GM19397 (cell line): ENCODE results near the gene MPP7.

Source experiments
- ATAC-seq: cut with Tn5 transposase; IDR thresholded peaks from one replicate; pipeline ENCODE4 v1.9.1; 2021; ENCODE audit warnings: mild to moderate bottlenecking, moderate library complexity; ENCODE audit not compliant: unreplicated experiment

MPP7 gene

DNA sequence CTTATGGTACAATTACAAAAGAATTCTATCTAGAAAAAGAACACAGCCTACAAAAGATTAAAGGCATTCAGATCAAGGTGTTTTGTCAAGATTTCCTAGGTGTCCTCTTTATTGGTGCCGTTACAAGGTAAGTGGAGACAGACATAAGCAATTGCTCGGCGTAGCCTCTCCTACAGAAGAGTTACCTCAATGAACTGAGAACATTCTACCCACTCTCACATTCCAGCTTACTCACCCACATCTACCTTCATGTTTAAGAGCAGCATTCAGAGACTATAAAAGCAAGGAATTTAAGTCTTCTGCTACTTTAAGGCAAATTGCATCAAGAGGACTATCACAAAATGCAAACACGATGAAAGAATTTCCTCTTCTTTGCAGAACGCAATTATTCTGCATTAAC is 29.5 kb downstream of the MPP7 start:
- no peak for ATAC-seq

DNA sequence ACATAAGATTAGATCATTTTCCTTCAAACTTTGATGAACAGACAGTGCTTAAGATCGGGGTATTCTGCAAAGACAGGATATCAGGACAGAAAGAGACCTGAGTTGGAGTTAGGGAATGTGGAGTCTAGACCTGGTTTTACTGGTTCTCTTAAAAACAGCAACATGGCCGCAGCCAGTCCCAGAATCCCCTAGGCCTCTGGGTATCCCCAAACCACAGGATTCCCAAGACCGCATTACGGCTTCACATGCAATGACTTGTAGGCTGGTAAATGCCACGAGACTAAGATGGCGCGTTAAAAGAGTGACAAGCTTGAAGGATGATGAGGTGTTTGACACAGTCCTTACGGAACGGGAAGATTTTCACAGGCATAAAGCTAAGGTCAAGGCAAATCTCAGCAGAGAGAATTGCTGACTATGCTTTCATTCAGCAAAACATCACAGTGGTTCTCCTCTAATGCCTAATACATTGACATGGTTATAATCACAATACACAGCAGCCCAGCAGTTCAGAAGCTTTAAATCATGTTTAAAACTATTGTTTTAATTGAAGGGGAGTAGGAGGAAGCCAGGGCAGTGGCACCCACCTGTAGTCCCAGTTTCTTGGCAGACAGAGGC is 32.9 kb downstream of the MPP7 start:
- no peak for ATAC-seq

DNA sequence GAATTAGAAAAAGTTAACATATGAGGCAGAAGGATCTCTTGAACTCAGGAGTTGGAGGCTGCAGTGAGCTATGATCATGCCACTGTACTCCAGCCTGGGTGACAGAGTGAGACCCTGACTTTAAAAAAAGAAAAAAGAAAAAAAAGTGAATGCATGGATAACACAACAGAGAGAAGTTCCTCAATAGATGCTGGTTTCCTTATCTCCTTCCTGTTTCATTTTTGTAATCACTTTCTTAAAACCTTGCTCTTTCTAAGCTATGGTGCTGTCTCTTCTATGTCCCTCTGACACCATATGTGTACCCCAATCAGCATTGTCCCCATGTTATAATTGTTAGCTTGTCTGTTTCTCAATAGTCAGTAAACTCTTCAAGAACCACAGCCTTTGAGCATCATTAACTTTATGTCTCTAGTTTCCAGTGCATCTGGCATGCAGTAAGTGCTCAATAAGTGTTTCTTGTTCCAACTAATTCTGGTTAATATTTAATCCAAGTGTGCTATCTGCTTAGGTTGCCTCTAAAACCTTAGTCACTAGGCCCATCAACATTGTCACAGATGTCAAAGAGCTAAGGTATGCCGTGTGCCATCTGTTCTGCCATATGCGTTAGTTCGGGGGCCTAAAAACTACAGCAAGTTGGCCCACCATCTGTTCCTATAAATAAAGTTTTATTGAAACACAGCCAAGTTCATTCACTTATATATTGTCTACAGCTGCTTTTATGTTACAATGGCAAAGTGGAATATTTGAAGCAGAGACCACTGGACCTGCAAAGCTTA is 36.2 kb downstream of the MPP7 start:
- no peak for ATAC-seq

DNA sequence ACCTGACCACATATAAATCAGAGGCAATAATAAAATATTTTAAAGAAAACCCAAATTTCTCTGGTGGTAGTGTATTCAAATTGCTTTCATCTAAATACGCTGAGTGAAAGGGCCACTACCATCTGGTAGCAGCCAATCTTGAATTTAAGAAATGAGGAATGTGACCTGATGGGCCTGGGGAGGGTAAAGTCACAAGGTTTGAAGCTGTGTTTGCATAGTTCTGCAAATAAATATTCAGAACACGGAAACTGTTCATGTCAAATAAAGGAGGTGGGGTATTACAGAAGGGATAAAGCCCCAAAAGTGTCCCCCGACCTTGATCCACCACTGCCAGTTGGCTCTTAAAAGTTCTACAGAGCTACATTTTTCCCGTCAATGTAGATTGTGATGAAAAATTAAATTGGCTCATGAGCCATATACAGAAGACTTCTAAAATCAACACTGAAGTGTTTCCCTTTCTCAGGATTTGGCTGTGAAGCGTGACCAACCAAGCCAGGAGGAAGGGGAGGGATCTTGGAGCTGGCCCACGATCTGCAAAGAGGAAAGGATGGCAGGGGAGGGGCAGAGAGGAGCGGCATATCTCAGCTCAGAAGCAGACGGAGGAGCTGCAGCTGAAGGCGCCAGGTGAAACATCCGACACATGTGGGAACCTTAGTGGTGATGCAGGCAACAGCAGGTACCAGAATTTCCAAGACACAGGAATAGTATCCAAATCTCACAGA is 39.6 kb downstream of the MPP7 start:
- no peak for ATAC-seq

DNA sequence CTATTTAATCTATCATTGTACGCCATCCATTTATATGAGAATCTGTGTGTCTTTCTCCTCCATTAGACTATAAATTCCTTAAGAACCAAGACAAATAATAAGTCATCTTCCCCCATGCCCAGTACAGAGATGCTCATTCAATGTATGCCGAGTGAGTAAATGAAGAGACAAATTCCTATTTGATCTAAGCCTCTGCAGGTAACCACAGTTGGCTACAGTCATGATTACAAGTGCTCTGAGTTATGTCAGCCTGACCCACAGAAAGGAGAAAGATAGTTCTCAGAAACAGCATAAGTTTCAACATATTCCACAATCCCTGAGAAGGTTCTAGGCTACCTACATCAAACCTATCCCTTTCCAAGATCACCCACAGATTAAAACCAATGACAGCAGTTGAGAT is 46.1 kb downstream of the MPP7 start:
- no peak for ATAC-seq

DNA sequence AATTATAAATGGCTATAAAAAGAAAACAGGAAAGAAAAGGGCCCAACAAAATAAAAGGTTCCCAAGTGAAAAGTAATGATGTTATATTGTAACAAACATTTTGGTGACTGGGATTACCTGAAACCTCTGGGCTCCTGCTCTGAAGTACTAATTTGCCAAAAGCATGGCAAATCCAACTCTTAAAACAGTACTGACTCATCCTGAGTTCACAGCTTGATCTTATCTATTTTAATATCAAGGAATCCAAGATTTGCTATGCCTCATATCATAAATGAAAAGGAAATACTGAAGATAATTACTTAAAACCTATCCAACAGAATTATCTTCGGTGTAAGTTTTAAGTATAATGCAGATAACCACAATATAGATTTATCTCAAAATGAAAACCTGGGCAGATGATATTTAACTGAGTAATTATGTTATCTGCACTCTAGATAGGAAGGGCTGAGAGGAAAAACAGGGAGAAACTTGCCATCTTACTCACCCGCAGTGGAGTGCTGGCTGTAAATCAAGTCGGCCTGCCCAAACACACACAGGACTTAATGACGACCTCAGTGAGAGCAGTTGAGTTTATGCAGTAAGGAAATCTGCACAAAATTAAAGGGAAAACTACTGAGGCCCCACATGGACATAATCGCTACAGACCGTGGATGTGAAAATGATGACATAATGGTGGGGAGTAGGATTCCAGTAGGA is 48.4 kb downstream of the MPP7 start:
- no peak for ATAC-seq

DNA sequence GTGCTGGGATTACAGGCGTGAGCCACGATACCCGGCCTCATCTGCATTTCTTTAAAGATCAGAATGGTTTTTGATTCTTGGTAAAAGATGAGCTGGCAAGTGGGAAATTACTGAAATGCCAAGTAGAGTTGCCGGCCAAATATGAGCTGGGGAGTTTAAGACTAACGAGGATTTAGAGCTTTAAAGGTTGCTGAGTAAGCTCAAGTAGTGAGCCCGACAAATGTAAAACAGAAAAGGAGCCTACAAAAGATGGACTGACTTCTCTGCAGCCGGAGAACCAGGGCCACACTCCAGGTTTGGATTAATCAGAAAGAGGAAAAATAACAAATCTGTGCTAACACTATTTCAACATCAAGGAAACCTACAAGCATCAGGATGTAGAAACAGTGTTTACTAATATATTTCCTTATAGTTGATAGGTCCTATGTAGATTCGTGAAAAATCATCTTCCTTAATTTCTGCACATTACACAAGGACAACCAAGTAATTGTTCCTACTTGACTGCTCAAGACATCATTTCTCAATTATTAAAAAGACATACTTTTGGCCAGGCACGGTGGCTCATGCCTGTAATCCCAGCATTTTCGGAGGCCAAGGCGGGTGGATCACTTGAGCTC is 49.6 kb downstream of the MPP7 start:
- no peak for ATAC-seq
